DOHH2 (cell line): ENCODE results near the gene NRXN3.
A peak's percentile ranks its signal among the peaks of the same experiment; 100 is the strongest.

Experiments
- H3F3A ChIP-seq: fragments of 200-600 bp; sonication (generic), shearing (Covaris generic); 2 replicates; pipeline ENCODE4 v1.6.0; 2016; ENCODE audit warnings: antibody characterized with exemption, mild to moderate bottlenecking; ENCODE audit not compliant: control insufficient read depth, insufficient read depth
- H3K27ac ChIP-seq: fragments of 200-600 bp; sonication (generic); 2 replicates; pipeline ENCODE4 v1.5.1; 2014; ENCODE audit warnings: low read depth, mild to moderate bottlenecking, low read length, moderate library complexity
- H3K27me3 ChIP-seq: fragments of 200-600 bp; sonication (generic); 2 replicates; pipeline ENCODE4 v1.6.1; 2014; ENCODE audit warnings: mild to moderate bottlenecking, low read length, mixed read lengths; ENCODE audit not compliant: control insufficient read depth
- H3K36me3 ChIP-seq: fragments of 200-600 bp; sonication (generic); 2 replicates; pipeline ENCODE4 v1.6.1; 2014; ENCODE audit warnings: mild to moderate bottlenecking, low read length, moderate library complexity, mixed read lengths; ENCODE audit not compliant: control insufficient read depth
- H3K4me1 ChIP-seq: fragments of 200-600 bp; sonication (generic); 2 replicates; pipeline ENCODE4 v1.6.1; 2014; ENCODE audit warnings: mild to moderate bottlenecking, low read length, mixed read lengths; ENCODE audit not compliant: control insufficient read depth
- H3K4me2 ChIP-seq: fragments of 200-600 bp; sonication (generic); 2 replicates; pipeline ENCODE4 v1.6.0; 2014; ENCODE audit warnings: mild to moderate bottlenecking, low read length, moderate library complexity
- H3K4me3 ChIP-seq: fragments of 200-600 bp; sonication (generic); 2 replicates; pipeline ENCODE4 v1.5.1; 2014; ENCODE audit warnings: mild to moderate bottlenecking, low read length, mixed read lengths
- H3K79me2 ChIP-seq: fragments of 200-600 bp; sonication (generic); 2 replicates; pipeline ENCODE4 v1.6.1; 2014; ENCODE audit warnings: mild to moderate bottlenecking, low read length, mixed read lengths; ENCODE audit not compliant: control insufficient read depth
- H3K9me2 ChIP-seq: fragments of 200-600 bp; sonication (generic); replicated peaks from 2 replicates; pipeline ENCODE4 v1.6.1; 2014; ENCODE audit warnings: mild to moderate bottlenecking, low read length, mixed read lengths; ENCODE audit not compliant: control insufficient read depth
- H3K9me3 ChIP-seq: fragments of 200-600 bp; sonication (generic); 2 replicates; pipeline ENCODE4 v1.6.1; 2014; ENCODE audit warnings: antibody characterized with exemption, low read length, mixed read lengths; ENCODE audit not compliant: control insufficient read depth, insufficient read depth
- H4K20me1 ChIP-seq: fragments of 200-600 bp; sonication (generic); 2 replicates; pipeline ENCODE4 v1.6.0; 2014; ENCODE audit warnings: low read depth, mild to moderate bottlenecking, antibody characterized with exemption, low read length, moderate library complexity; ENCODE audit not compliant: control insufficient read depth, insufficient read depth
- CTCF ChIP-seq: fragments of 200-600 bp; sonication (generic); IDR thresholded peaks from one replicate; pipeline ENCODE4 v1.5.1; 2014; ENCODE audit warnings: antibody characterized with exemption, mild to moderate bottlenecking, low read depth, low read length; ENCODE audit not compliant: poor library complexity, severe bottlenecking
- EZH2phosphoT487 ChIP-seq: fragments of 200-600 bp; sonication (generic); IDR thresholded peaks from 2 replicates; pipeline ENCODE4 v1.6.1; 2017; ENCODE audit warnings: borderline replicate concordance, mild to moderate bottlenecking, antibody characterized with exemption, low read length, moderate library complexity, mixed read lengths

NRXN3 gene

GRCh38 chr14:78848234-78848820 is 678.2 kb downstream of the NRXN3 start:
- Histone ChIP-seq H3K4me1 (no peaks in the 10 kb centered on the region), H3K9me2 (no peaks in the 10 kb centered on the region), H3K4me2 (no peak overlapping the region), H3F3A (no peaks in the 10 kb centered on the region), H4K20me1 (no peaks in the 10 kb centered on the region), H3K27ac (no peak overlapping the region), H3K36me3 (no peaks in the 10 kb centered on the region), H3K27me3 (0 out of 2 replicates have a peak, but pooled peaks cover 3% of the 10 kb centered on the region), H3K9me3 (no peaks in the 10 kb centered on the region), H3K4me3 (no peak overlapping the region), H3K79me2 (no peaks in the 10 kb centered on the region)
- TF ChIP-seq CTCF, result peak; percentile 88
- no peak for TF ChIP-seq EZH2phosphoT487

GRCh38 chr14:78849952-78850351 is 679.8 kb downstream of the NRXN3 start:
- TF ChIP-seq EZH2phosphoT487 (no peak), CTCF (no peak)
- no peaks in the 10 kb centered on the region for H3K9me3 ChIP-seq
- H3K36me3 ChIP-seq, result no peaks in the 10 kb centered on the region
- no peaks in the 10 kb centered on the region for H4K20me1 ChIP-seq
- H3K4me3 ChIP-seq, result no peak overlapping the region
- H3K27me3 ChIP-seq, result 0 out of 2 replicates have a peak, but pooled peaks cover 3% of the 10 kb centered on the region
- no peaks in the 10 kb centered on the region for H3K79me2 ChIP-seq
- no peaks in the 10 kb centered on the region for H3F3A ChIP-seq
- no peak overlapping the region for H3K4me2 ChIP-seq
- H3K9me2 ChIP-seq, result no peaks in the 10 kb centered on the region
- no peaks in the 10 kb centered on the region for H3K4me1 ChIP-seq
- H3K27ac ChIP-seq, result no peak overlapping the region

DNA sequence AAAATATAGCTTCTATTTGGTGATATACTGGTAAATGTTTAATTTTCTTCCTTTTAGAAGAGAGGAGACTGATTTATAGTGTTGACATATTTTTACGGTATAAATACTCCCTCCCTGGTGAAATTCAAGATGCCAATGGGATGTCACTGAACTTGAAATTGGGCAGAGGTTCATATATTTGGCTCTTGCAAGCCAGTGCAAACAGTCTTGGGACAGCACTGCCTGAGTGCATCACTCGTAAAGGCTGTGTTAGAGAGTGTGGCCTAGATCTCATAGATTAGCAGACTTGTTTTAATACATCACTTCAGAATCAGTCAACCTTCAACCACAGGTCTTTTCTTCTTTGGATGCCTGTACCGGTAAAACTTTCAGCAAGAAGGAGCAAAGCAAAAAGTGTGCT is 681.0 kb downstream of the NRXN3 start:
- no peak overlapping the region for H3K27ac ChIP-seq
- no peaks in the 10 kb centered on the region for H3K9me2 ChIP-seq
- H3K4me3 ChIP-seq, result no peak overlapping the region
- H3K4me1 ChIP-seq, result no peaks in the 10 kb centered on the region
- H3K9me3 ChIP-seq, result no peaks in the 10 kb centered on the region
- no peaks in the 10 kb centered on the region for H3K36me3 ChIP-seq
- no peaks in the 10 kb centered on the region for H3F3A ChIP-seq
- TF ChIP-seq CTCF, result no peak
- TF ChIP-seq EZH2phosphoT487, result no peak
- H3K79me2 ChIP-seq, result no peaks in the 10 kb centered on the region
- H3K4me2 ChIP-seq, result no peak overlapping the region
- H3K27me3 ChIP-seq, result 0 out of 2 replicates have a peak, but pooled peaks cover 3% of the 10 kb centered on the region
- H4K20me1 ChIP-seq, result no peaks in the 10 kb centered on the region
